Kidney epithelial cell (primary cell): ENCODE measurements around the gene MRPL52. TPM values are rescaled to one million over a fixed set of nuclear protein-coding genes. Genes with fewer than 3 reads are reported as not detected.
"Not testable (repeated sequence)": the region's sequence is repeated elsewhere in the genome, so short reads cannot be mapped to it uniquely, and the experiment has no call there.

Experiments used
- DNase-seq: peaks from one replicate; pipeline ENCODE4 v3.0.0-alpha.2; 2010; ENCODE audit warnings: low read depth
- H3K27me3 ChIP-seq: 2 replicates; pipeline ENCODE4 v1.6.0; 2011; ENCODE audit warnings: low read length; ENCODE audit not compliant: control insufficient read depth, insufficient read depth
- H3K36me3 ChIP-seq: 2 replicates; pipeline ENCODE4 v1.5.1; 2011; ENCODE audit warnings: low read length; ENCODE audit not compliant: control insufficient read depth, insufficient read depth
- H3K4me3 ChIP-seq: 2 replicates; pipeline ENCODE4 v1.5.1; 2011; ENCODE audit warnings: low read depth, mild to moderate bottlenecking, control low read depth, low read length
- CTCF ChIP-seq: IDR thresholded peaks from 2 replicates; pipeline ENCODE4 v1.5.1; 2011; ENCODE audit warnings: mild to moderate bottlenecking, moderate library complexity, low read length, control low read depth, inconsistent platforms; ENCODE audit not compliant: insufficient read depth, poor library complexity, severe bottlenecking
- total RNA-seq: library from RNA; depleted of rRNA; stranded (reverse); fragments of >200 nt; gene quantifications from 2 replicates; pipeline ENCODE4 v1.2.3, GENCODE V29; 2015

MRPL52 gene
- total RNA-seq, 1 donor from 2014 or later, result 362 TPM

DNA sequence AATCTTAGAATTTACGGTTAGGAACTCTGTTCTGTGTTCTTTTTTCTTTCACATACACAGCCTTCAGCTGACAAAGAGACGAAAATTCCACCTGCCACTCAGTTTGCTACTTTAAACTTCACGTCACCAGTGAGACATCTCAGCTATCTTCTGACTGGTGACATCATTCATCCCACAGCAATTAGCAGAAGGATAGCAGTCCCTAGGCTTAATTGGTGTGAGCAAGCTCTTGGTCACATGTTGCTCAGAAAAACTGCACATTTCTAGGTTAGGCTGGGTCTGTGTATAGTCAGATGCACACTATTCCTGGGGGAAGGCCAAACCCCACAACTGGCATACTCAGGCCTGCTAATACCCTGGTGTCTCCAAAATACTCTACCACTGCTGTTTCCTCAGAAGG is 38.4 kb upstream of the MRPL52 start:
- DNase-seq, result no peak
- no peak for TF ChIP-seq CTCF
- H3K4me3 ChIP-seq, result no peak overlapping the region
- H3K36me3 ChIP-seq, result no peaks in the 10 kb centered on the region
- no peaks in the 10 kb centered on the region for H3K27me3 ChIP-seq

- Histone ChIP-seq H3K36me3 (no peaks in the 10 kb centered on the region), H3K4me3 (no peak overlapping the region), H3K27me3 (no peaks in the 10 kb centered on the region)
- TF ChIP-seq CTCF, result no peak
- no peak for DNase-seq
These were observed 37.5 kb upstream of the MRPL52 start for GRCh38 chr14:22792158-22792557.

DNA sequence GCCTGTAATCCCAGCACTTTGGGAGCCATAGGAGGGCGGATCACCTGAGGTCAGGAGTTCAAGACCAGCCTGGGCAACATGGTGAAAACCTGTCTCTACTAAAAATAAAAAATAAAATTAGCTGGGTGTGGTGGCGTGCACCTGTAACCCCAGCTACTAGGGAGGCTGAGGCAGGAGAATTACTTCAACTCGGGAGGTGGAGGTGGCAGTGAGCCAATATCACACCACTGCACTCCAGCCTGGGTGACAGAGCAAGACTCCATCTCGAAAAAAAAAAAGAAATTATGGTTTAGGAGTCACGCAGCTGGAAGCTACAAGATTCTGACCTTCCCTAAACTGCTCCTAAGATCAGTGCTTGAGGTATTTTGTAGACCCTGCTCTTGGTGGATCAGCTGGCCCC is 36.1 kb upstream of the MRPL52 start:
- not testable (repeated sequence) for H3K36me3 ChIP-seq, H3K27me3 ChIP-seq, H3K4me3 ChIP-seq, DNase-seq

- no peak for DNase-seq
- Histone ChIP-seq H3K4me3 (no peak overlapping the region), H3K27me3 (no peaks in the 10 kb centered on the region), H3K36me3 (no peaks in the 10 kb centered on the region)
- TF ChIP-seq CTCF, result no peak
These were observed 35.7 kb upstream of the MRPL52 start for GRCh38 chr14:22793976-22794375.

- no peaks in the 10 kb centered on the region for H3K27me3 ChIP-seq
- H3K4me3 ChIP-seq, result no peak overlapping the region
- no peak for DNase-seq
These were observed 35.1 kb upstream of the MRPL52 start for GRCh38 chr14:22794551-22794951.

GRCh38 chr14:22796087-22796707 is 33.5 kb upstream of the MRPL52 start:
- no peaks in the 10 kb centered on the region for H3K27me3 ChIP-seq
- H3K36me3 ChIP-seq, result no peaks in the 10 kb centered on the region
- no peak for DNase-seq
- no peak overlapping the region for H3K4me3 ChIP-seq
- TF ChIP-seq CTCF, result no peak

More at GRCh38 chr14:22794551-22794951, 35.1 kb upstream of the MRPL52 start:
- no peaks in the 10 kb centered on the region for H3K36me3 ChIP-seq
- no peak for TF ChIP-seq CTCF
